CD4-positive, alpha-beta T cell (primary cell): ENCODE results near the gene FRMD5. TPM values are rescaled to one million over a fixed set of nuclear protein-coding genes. Genes with fewer than 3 reads are reported as not detected.

Source experiments
- ATAC-seq: fragments of 200-7000 bp; cut with Tn5 transposase; one replicate; pipeline ENCODE4 v1.10.0; 2022; ENCODE audit warnings: mild to moderate bottlenecking; ENCODE audit not compliant: poor library complexity
- CTCF ChIA-PET: fragments of 350-600 bp; sonication (Branson Sonifier 250); formaldehyde crosslinking; loops from one replicate; lab custom pipeline; 2021; ENCODE audit warnings: antibody characterized with exemption, inconsistent platforms; lab: Charles Lee
- POLR2A ChIA-PET: fragments of 350-600 bp; sonication (Branson Sonifier 250); formaldehyde crosslinking; loops from one replicate; lab custom pipeline; 2021; ENCODE audit warnings: antibody characterized with exemption, inconsistent platforms; lab: Charles Lee
- DNase-seq, 14 experiments: peaks; one replicate each; pipeline ENCODE4 v3.0.0-alpha.2; 2013 to 2020; ENCODE audit warnings: mixed read lengths in 2 of 14
- H3K27ac ChIP-seq, 2 donors: one replicate each; pipeline versions ENCODE4 v1.5.1 to v1.7.0; 2013; ENCODE audit warnings: low read length in 2 of 2, low read depth in 1 of 2, mild to moderate bottlenecking in 1 of 2
- H3K27me3 ChIP-seq, 2 experiments: 1 replicate in 1 of 2; 2 replicates in 1 of 2; pipeline versions ENCODE4 v1.6.1 to v1.7.0; 2013; ENCODE audit warnings: low read length in 2 of 2, control low read depth in 1 of 2, mild to moderate bottlenecking in 1 of 2, moderate library complexity in 1 of 2; ENCODE audit not compliant: insufficient read depth in 2 of 2, control insufficient read depth in 1 of 2
- H3K36me3 ChIP-seq: one replicate; pipeline ENCODE4 v1.6.1; 2013; ENCODE audit warnings: low read length, control low read depth; ENCODE audit not compliant: insufficient read depth
- H3K4me1 ChIP-seq: one replicate; pipeline ENCODE4 v1.6.1; 2013; ENCODE audit warnings: low read length, control low read depth; ENCODE audit not compliant: insufficient read depth
- H3K4me3 ChIP-seq: one replicate; pipeline ENCODE4 v1.5.1; 2013; ENCODE audit warnings: mild to moderate bottlenecking, low read length, moderate library complexity
- H3K9me3 ChIP-seq, 2 experiments: 1 replicate in 1 of 2; 2 replicates in 1 of 2; pipeline versions ENCODE4 v1.6.1 to v1.7.0; 2013; ENCODE audit warnings: low read length in 2 of 2, mild to moderate bottlenecking in 2 of 2, control low read depth in 1 of 2, moderate library complexity in 1 of 2; ENCODE audit not compliant: control insufficient read depth in 1 of 2, insufficient read depth in 1 of 2
- H3K27ac Mint-ChIP-seq: one replicate; pipeline ENCODE4 v1.8.0; 2020; ENCODE audit warnings: mixed read lengths
- H3K27me3 Mint-ChIP-seq: one replicate; pipeline ENCODE4 v1.8.0; 2021; ENCODE audit warnings: mixed read lengths
- H3K36me3 Mint-ChIP-seq: one replicate; pipeline ENCODE4 v1.8.0; 2021; ENCODE audit warnings: low read depth, mixed read lengths
- H3K4me1 Mint-ChIP-seq: one replicate; pipeline ENCODE4 v1.8.0; 2021; ENCODE audit warnings: low read depth, mixed read lengths
- H3K4me3 Mint-ChIP-seq: one replicate; pipeline ENCODE4 v1.8.0; 2020; ENCODE audit warnings: mild to moderate bottlenecking, mixed read lengths
- H3K9me3 Mint-ChIP-seq: one replicate; pipeline ENCODE4 v1.8.0; 2020; ENCODE audit warnings: mixed read lengths
- intact Hi-C, 2 experiments: fragments of 100-400 bp; cut with DNase I in 1 of 2; cut with micrococcal nuclease in 1 of 2; formaldehyde crosslinking; loops; one replicate each; pipeline versions ENCODE4 v1.15.1 to v1.9.0; 2023 to 2025; cut with DNase I, micrococcal nuclease
- total RNA-seq, 174 experiments: library from RNA in 2 of 174; stranded (reverse) in 2 of 174; gene quantifications; one replicate each; pipeline ENCODE4 v1.2.3 and lab custom pipeline; 2021 to 2026
- TF ChIP-seq, protein P1 (sequence below): fragments of 200-600 bp; IDR thresholded peaks from one replicate; pipeline ENCODE4 v1.8.0; 2022; ENCODE audit warnings: antibody characterized with exemption, mild to moderate bottlenecking

The FRMD5 gene
- total RNA-seq, 2 experiments from 2014 or later = not detected

GRCh38 chr15:43998607-43999006 lies 196.5 kb downstream of the FRMD5 start:
- H3K27me3 ChIP-seq = no peaks in the 10 kb centered on the region
- POLR2A ChIA-PET = no interaction called here
- H3K27ac Mint-ChIP-seq = no peak overlapping the region
- H3K9me3 ChIP-seq = peaks cover 0 to 4% of the 10 kb centered on the region in 2 experiments
- H3K9me3 Mint-ChIP-seq = no peaks in the 10 kb centered on the region
- no peaks in the 10 kb centered on the region for H3K36me3 Mint-ChIP-seq
- TF ChIP-seq, protein P1, sequence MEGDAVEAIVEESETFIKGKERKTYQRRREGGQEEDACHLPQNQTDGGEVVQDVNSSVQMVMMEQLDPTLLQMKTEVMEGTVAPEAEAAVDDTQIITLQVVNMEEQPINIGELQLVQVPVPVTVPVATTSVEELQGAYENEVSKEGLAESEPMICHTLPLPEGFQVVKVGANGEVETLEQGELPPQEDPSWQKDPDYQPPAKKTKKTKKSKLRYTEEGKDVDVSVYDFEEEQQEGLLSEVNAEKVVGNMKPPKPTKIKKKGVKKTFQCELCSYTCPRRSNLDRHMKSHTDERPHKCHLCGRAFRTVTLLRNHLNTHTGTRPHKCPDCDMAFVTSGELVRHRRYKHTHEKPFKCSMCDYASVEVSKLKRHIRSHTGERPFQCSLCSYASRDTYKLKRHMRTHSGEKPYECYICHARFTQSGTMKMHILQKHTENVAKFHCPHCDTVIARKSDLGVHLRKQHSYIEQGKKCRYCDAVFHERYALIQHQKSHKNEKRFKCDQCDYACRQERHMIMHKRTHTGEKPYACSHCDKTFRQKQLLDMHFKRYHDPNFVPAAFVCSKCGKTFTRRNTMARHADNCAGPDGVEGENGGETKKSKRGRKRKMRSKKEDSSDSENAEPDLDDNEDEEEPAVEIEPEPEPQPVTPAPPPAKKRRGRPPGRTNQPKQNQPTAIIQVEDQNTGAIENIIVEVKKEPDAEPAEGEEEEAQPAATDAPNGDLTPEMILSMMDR = no peak
- no peaks in the 10 kb centered on the region for H3K4me1 ChIP-seq
- DNase-seq (no peak), ATAC-seq (no peak)
- H3K4me3 ChIP-seq = no peak overlapping the region
- H3K27me3 Mint-ChIP-seq = no peaks in the 10 kb centered on the region
- H3K36me3 ChIP-seq = no peaks in the 10 kb centered on the region
- intact Hi-C loops = no loop called here
- CTCF ChIA-PET = no interaction called here
- H3K4me3 Mint-ChIP-seq = no peak overlapping the region
- no peaks in the 10 kb centered on the region for H3K4me1 Mint-ChIP-seq
- no peak overlapping the region for H3K27ac ChIP-seq

DNA sequence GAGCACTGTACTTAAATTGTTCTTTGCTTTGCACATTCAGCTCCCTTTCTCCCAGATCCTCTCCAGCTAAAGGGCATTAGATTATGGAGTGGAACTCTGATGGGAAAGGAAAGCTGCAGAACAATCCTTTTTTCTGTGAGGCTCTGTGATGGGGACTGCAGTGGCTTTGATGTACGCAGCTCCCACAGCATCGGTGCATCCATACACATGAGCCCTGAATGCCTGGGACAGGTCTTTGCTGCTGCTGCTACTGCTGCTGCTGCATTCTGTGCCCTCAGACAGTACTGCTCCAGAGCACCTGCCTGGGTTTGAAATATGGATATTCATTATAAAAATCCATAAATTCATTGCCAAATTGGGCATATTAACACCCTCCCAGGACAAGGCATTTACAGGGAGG lies 203.9 kb downstream of the FRMD5 start:
- Histone ChIP-seq H3K4me1 (no peaks in the 10 kb centered on the region), H3K9me3 (peaks cover 0 to 4% of the 10 kb centered on the region in 2 experiments), H3K27me3 (no peaks in the 10 kb centered on the region), H3K27ac (no peak overlapping the region), H3K4me3 (no peak overlapping the region), H3K36me3 (no peaks in the 10 kb centered on the region)
- ATAC-seq = no peak
- H3K4me1 Mint-ChIP-seq = no peaks in the 10 kb centered on the region
- CTCF ChIA-PET = no interaction called here
- no peak overlapping the region for H3K4me3 Mint-ChIP-seq
- no peak overlapping the region for H3K27ac Mint-ChIP-seq
- intact Hi-C loops = no loop called here
- no peaks in the 10 kb centered on the region for H3K36me3 Mint-ChIP-seq
- POLR2A ChIA-PET = no interaction called here
- TF ChIP-seq, protein P1 = no peak
- H3K27me3 Mint-ChIP-seq = no peaks in the 10 kb centered on the region
- no peak for DNase-seq
- H3K9me3 Mint-ChIP-seq = no peaks in the 10 kb centered on the region

DNA sequence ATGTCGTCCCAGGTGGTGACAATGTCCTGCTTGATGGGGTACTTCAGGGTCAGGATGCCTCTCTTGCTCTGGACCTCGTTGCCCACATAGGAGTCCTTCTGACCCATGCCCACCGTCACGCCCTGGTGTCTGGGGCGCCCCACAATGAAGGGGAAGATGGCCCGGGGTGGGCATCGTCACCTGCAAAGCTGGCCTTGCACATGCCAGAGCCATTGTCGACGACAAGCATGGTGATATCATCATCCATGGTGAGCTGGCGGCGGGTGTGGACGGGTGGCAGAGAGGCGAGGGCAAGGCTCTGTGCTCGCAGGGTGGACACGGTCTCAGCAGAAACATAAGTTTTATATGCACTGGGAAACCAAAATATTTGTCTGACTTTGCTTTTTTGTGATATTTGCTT lies 205.1 kb downstream of the FRMD5 start:
- Mint-ChIP-seq H3K36me3 (no peaks in the 10 kb centered on the region), H3K4me1 (no peaks in the 10 kb centered on the region), H3K9me3 (no peaks in the 10 kb centered on the region), H3K27ac (no peak overlapping the region), H3K27me3 (no peaks in the 10 kb centered on the region), H3K4me3 (no peak overlapping the region)
- no peaks in the 10 kb centered on the region for H3K36me3 ChIP-seq
- no peaks in the 10 kb centered on the region for H3K9me3 ChIP-seq
- H3K4me3 ChIP-seq = no peak overlapping the region
- intact Hi-C loops = no loop called here
- TF ChIP-seq, protein P1 = no peak
- POLR2A ChIA-PET = no interaction called here
- DNase-seq (no peak), ATAC-seq (no peak)
- CTCF ChIA-PET = no interaction called here
- H3K4me1 ChIP-seq = no peaks in the 10 kb centered on the region
- no peak overlapping the region for H3K27ac ChIP-seq
- no peaks in the 10 kb centered on the region for H3K27me3 ChIP-seq
